Endothelial cell (in vitro differentiated cells): ENCODE data around the gene BEND5. TPM values are rescaled to one million over a fixed set of nuclear protein-coding genes. Genes with fewer than 3 reads are reported as not detected.

Experiments used
- DNase-seq: peaks from one replicate; pipeline ENCODE4 v3.0.0; 2021; ENCODE audit warnings: low spot score
- H3K27ac Mint-ChIP-seq: one replicate; pipeline ENCODE4 v1.8.0; 2021; ENCODE audit warnings: mixed read lengths, inconsistent platforms; ENCODE audit not compliant: unreplicated experiment
- H3K27me3 Mint-ChIP-seq: one replicate; pipeline ENCODE4 v1.8.0; 2021; ENCODE audit warnings: mild to moderate bottlenecking, moderate library complexity, mixed read lengths, inconsistent platforms; ENCODE audit not compliant: unreplicated experiment
- H3K36me3 Mint-ChIP-seq: one replicate; pipeline ENCODE4 v1.8.0; 2021; ENCODE audit warnings: mild to moderate bottlenecking, low read depth, mixed read lengths, inconsistent platforms; ENCODE audit not compliant: unreplicated experiment
- H3K4me1 Mint-ChIP-seq: one replicate; pipeline ENCODE4 v1.8.0; 2021; ENCODE audit warnings: mild to moderate bottlenecking, mixed read lengths, inconsistent platforms; ENCODE audit not compliant: unreplicated experiment
- H3K4me3 Mint-ChIP-seq: one replicate; pipeline ENCODE4 v1.8.0; 2021; ENCODE audit warnings: mild to moderate bottlenecking, mixed read lengths, inconsistent platforms; ENCODE audit not compliant: unreplicated experiment
- H3K9me3 Mint-ChIP-seq: one replicate; pipeline ENCODE4 v1.8.0; 2021; ENCODE audit warnings: mixed read lengths, inconsistent platforms; ENCODE audit not compliant: unreplicated experiment
- CTCF ChIP-seq: fragments of 200-600 bp; sonication (generic); IDR thresholded peaks from one replicate; pipeline ENCODE4 v1.5.0; 2021; ENCODE audit warnings: antibody characterized with exemption; ENCODE audit not compliant: unreplicated experiment
- total RNA-seq: library from RNA; stranded (reverse); fragmentation: NEBNext Ultra II Directional; extraction: Animal tissue kit (Norgen Biotek cat#: 25700); gene quantifications from one replicate; pipeline ENCODE4 v1.2.1, GENCODE V29; 2021; ENCODE audit not compliant: unreplicated experiment

The BEND5 gene
- total RNA-seq, 1 donor from 2014 or later, result 9.1 TPM

- peaks cover 19% of the 10 kb centered on the region for H3K36me3 Mint-ChIP-seq
- DNase-seq, result no peak
- H3K9me3 Mint-ChIP-seq, result no peaks in the 10 kb centered on the region
- peaks cover 3% of the 10 kb centered on the region for H3K27me3 Mint-ChIP-seq
- TF ChIP-seq CTCF, result no peak
- H3K4me3 Mint-ChIP-seq, result no peak overlapping the region
- H3K4me1 Mint-ChIP-seq, result peaks cover 10% of the 10 kb centered on the region
- H3K27ac Mint-ChIP-seq, result no peak overlapping the region
Measured at GRCh38 chr1:48749068-48749467, 27.6 kb downstream of the BEND5 start.

DNA sequence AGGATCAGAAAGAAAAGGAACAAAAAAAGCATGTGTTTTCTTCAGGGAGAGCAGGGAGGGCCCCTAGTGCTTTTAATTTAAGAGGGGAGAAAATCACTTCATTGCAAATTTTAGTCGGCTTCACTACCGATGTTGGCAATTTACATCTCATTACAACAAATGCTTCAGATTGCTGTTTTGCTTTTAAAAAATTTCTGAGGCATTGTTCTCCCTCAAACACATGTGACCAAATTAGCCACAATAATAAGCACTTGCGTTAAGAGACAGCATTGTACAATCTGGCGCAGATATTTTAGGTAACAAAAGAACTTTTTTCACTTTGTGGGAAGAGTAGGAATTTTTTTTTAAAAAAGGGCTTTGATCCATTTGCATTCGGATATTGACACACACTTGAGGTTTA lies 29.8 kb downstream of the BEND5 start:
- no peak for TF ChIP-seq CTCF
- Mint-ChIP-seq H3K36me3 (peaks cover 10% of the 10 kb centered on the region), H3K27me3 (peaks cover 3% of the 10 kb centered on the region)

DNA sequence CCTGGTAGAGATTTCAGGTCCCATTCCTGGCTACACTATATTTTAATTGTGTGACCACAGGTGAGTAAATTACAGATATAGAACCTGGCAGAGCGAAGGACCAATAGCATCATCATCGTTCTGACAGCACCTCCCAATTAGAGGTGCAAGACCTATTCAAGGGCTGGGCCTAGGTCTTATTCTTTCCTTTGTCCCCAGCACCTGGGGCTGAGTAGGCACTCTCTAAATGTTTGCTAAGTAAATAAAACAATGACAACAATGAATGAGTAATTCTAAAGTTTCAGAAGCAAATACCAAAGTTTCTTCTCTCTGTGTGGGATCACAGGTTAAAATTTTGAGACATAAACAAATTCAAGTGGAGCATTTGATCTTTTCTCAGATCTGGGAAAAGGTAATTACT lies 32.7 kb downstream of the BEND5 start:
- H3K4me3 Mint-ChIP-seq, result no peak overlapping the region
- TF ChIP-seq CTCF, result no peak
- no peak overlapping the region for H3K27ac Mint-ChIP-seq
- peaks cover 9% of the 10 kb centered on the region for H3K36me3 Mint-ChIP-seq
- H3K4me1 Mint-ChIP-seq, result peaks cover 13% of the 10 kb centered on the region
- peaks cover under 1% of the 10 kb centered on the region for H3K27me3 Mint-ChIP-seq
- H3K9me3 Mint-ChIP-seq, result no peaks in the 10 kb centered on the region
- DNase-seq, result no peak

More for the DNA sequence above, 29.8 kb downstream of the BEND5 start:
- DNase-seq, result no peak
- Mint-ChIP-seq H3K4me3 (no peak overlapping the region), H3K4me1 (peaks cover 13% of the 10 kb centered on the region), H3K27ac (no peak overlapping the region), H3K9me3 (no peaks in the 10 kb centered on the region)

DNA sequence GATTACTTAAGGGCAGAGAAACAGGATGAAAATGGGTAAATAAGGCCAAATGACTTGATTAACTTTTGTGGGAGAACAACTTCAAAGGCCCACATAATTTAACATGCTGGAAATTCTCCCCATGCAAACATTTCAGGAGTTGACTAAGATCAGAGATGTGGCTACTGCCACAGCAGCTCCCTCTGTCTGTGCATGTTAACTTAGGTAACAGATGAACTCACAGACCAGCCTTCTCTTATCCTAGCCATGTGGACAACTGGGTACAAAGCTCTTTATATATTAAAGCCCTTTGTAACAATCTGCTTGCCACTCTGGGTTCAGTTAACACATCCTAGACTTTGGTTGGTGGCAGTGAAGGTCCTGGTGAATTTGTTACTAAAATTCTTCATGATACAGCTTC lies 33.2 kb downstream of the BEND5 start:
- H3K36me3 Mint-ChIP-seq, result peaks cover 6% of the 10 kb centered on the region
- peaks cover 15% of the 10 kb centered on the region for H3K4me1 Mint-ChIP-seq
- no peak for DNase-seq
- no peak for TF ChIP-seq CTCF
- no peak overlapping the region for H3K27ac Mint-ChIP-seq
- no peaks in the 10 kb centered on the region for H3K9me3 Mint-ChIP-seq
- H3K27me3 Mint-ChIP-seq, result no peaks in the 10 kb centered on the region
- H3K4me3 Mint-ChIP-seq, result no peak overlapping the region

DNA sequence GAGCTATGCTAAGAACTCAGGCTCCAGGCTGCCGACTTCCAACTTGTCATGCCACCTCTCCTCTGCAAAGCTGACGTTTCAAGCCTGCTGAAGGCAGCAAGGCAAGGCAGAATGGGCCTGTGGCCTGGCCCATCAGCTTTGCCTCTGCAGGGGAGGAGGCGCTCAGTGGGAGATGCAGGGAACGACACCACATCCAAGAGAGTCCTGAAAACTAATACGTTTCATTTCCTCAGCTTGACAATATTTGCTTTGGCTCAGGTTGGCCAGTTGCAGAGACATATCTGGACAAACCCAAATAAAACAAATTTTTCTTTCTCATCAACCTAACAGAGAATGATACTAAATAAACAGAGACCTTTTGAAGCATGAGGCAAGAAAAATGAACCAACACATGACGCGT lies 35.3 kb downstream of the BEND5 start:
- Mint-ChIP-seq H3K36me3 (peaks cover 8% of the 10 kb centered on the region), H3K27me3 (no peaks in the 10 kb centered on the region), H3K4me3 (no peak overlapping the region), H3K9me3 (no peaks in the 10 kb centered on the region), H3K4me1 (peaks cover 15% of the 10 kb centered on the region), H3K27ac (no peak overlapping the region)
- DNase-seq, result no peak
- no peak for TF ChIP-seq CTCF
